B cell (primary cell): Measurements from ENCODE around the gene ERAP2. TPM values are rescaled to one million over a fixed set of nuclear protein-coding genes. Genes with fewer than 3 reads are reported as not detected.
A peak's percentile ranks its signal among the peaks of the same experiment; 100 is the strongest.

Experiments
- ATAC-seq: fragments of 200-7000 bp; cut with Tn5 transposase; one replicate; pipeline ENCODE4 v1.10.0; 2021; ENCODE audit warnings: low read depth, mild to moderate bottlenecking, moderate number of reproducible peaks, moderate library complexity
- CTCF ChIA-PET: fragments of 350-600 bp; sonication (Branson Sonifier 250); formaldehyde crosslinking; loops from one replicate; lab custom pipeline; 2021; ENCODE audit warnings: antibody characterized with exemption, inconsistent platforms; lab: Charles Lee
- POLR2A ChIA-PET: fragments of 350-600 bp; sonication (Branson Sonifier 250); formaldehyde crosslinking; loops from one replicate; lab custom pipeline; 2021; ENCODE audit warnings: antibody characterized with exemption; lab: Charles Lee
- DNase-seq: peaks from one replicate; pipeline ENCODE4 v3.0.0; 2013
- H2AFZ ChIP-seq: 2 replicates; pipeline ENCODE4 v1.6.1; 2012; ENCODE audit warnings: mild to moderate bottlenecking, low read depth, low read length; ENCODE audit not compliant: insufficient read depth, poor library complexity, severe bottlenecking
- H3K27ac ChIP-seq, 2 donors: 1 replicate in 1 of 2; 2 replicates in 1 of 2; pipeline ENCODE4 v1.5.1; 2012 to 2013; ENCODE audit warnings: low read length in 2 of 2, mild to moderate bottlenecking in 2 of 2, moderate library complexity in 1 of 2
- H3K27me3 ChIP-seq, 4 experiments: fragments of 200-600 bp in 1 of 4; sonication (generic) in 1 of 4; replicated peaks in 1 of 4; 1 replicate in 2 of 4; 2 replicates in 2 of 4; pipeline versions ENCODE4 v1.6.1 to v1.7.0; 2013 to 2016; ENCODE audit warnings: low read length in 3 of 4, mild to moderate bottlenecking in 2 of 4, mixed read lengths in 1 of 4, moderate library complexity in 1 of 4; ENCODE audit not compliant: insufficient read depth in 4 of 4, control insufficient read depth in 3 of 4; ENCODE audit errors: control extremely low read depth in 1 of 4
- H3K36me3 ChIP-seq, 2 experiments: replicated peaks in 1 of 2; 1 replicate in 1 of 2; 2 replicates in 1 of 2; pipeline versions ENCODE4 v1.6.1 to v1.7.1; 2013; ENCODE audit warnings: low read length in 1 of 2; ENCODE audit not compliant: insufficient read depth in 2 of 2, control insufficient read depth in 1 of 2; ENCODE audit errors: control extremely low read depth in 1 of 2, extremely low read depth in 1 of 2
- H3K4me1 ChIP-seq, 2 donors: fragments of 200-600 bp in 1 of 2; sonication (generic) in 1 of 2; 1 replicate in 1 of 2; 2 replicates in 1 of 2; pipeline versions ENCODE4 v1.5.1 to v1.6.1; 2013 to 2017; ENCODE audit warnings: low read length in 2 of 2; ENCODE audit not compliant: control insufficient read depth in 2 of 2, insufficient read depth in 2 of 2
- H3K4me2 ChIP-seq: replicated peaks from 2 replicates; pipeline ENCODE3; 2012; ENCODE audit warnings: mild to moderate bottlenecking, low read depth, low read length; ENCODE audit not compliant: poor library complexity, severe bottlenecking
- H3K4me3 ChIP-seq, 5 experiments: fragments of 200-600 bp in 1 of 5; sonication (generic) in 1 of 5; 1 replicate in 3 of 5; 2 replicates in 2 of 5; pipeline versions ENCODE4 v1.5.1 to v1.7.0; 2011 to 2016; ENCODE audit warnings: low read length in 4 of 5, mild to moderate bottlenecking in 4 of 5, low read depth in 2 of 5, control low read depth in 1 of 5, moderate library complexity in 1 of 5; ENCODE audit not compliant: insufficient read depth in 1 of 5; ENCODE audit errors: control extremely low read depth in 1 of 5, extremely low read depth in 1 of 5
- H3K79me2 ChIP-seq: fragments of 200-600 bp; sonication (generic); one replicate; pipeline ENCODE4 v1.6.0; 2016; ENCODE audit warnings: low read length; ENCODE audit not compliant: control insufficient read depth, insufficient read depth
- H3K9ac ChIP-seq: fragments of 200-600 bp; sonication (generic); 2 replicates; pipeline ENCODE4 v1.6.1; 2017; ENCODE audit warnings: mild to moderate bottlenecking, low read length, moderate library complexity
- H3K9me3 ChIP-seq, 3 donors: one replicate each; pipeline versions ENCODE4 v1.6.1 to v1.7.1; 2013; ENCODE audit warnings: low read length in 2 of 3; ENCODE audit not compliant: control insufficient read depth in 2 of 3, insufficient read depth in 1 of 3; ENCODE audit errors: control extremely low read depth in 1 of 3
- H4K20me1 ChIP-seq: 2 replicates; pipeline ENCODE4 v1.6.0; 2012; ENCODE audit warnings: mild to moderate bottlenecking, low read length; ENCODE audit not compliant: insufficient read depth, control insufficient read depth, poor library complexity, severe bottlenecking
- H3K27ac Mint-ChIP-seq: one replicate; pipeline ENCODE4 v1.8.0; 2021; ENCODE audit warnings: mixed read lengths
- H3K27me3 Mint-ChIP-seq: one replicate; pipeline ENCODE4 v1.8.0; 2021; ENCODE audit warnings: mixed read lengths
- H3K4me1 Mint-ChIP-seq: one replicate; pipeline ENCODE4 v1.8.0; 2021; ENCODE audit warnings: mixed read lengths
- H3K4me3 Mint-ChIP-seq: one replicate; pipeline ENCODE4 v1.8.0; 2021; ENCODE audit warnings: mixed read lengths
- H3K9me3 Mint-ChIP-seq: one replicate; pipeline ENCODE4 v1.8.0; 2022; ENCODE audit warnings: mixed read lengths; ENCODE audit not compliant: insufficient read depth
- CTCF ChIP-seq: fragments of 200-600 bp; IDR thresholded peaks from one replicate; pipeline ENCODE4 v1.8.0; 2022; ENCODE audit warnings: antibody characterized with exemption, mild to moderate bottlenecking
- EZH2 ChIP-seq: IDR thresholded peaks from 2 replicates; pipeline ENCODE4 v1.6.1; 2012; ENCODE audit warnings: borderline replicate concordance, low read depth, mild to moderate bottlenecking, moderate library complexity, low read length; ENCODE audit not compliant: insufficient read depth, poor library complexity, severe bottlenecking
- whole genome bisulfite sequencing: methylation state at CpG from one replicate; pipeline ENCODE4 v1.1.5; 2013; ENCODE audit warnings: missing lambda C conversion rate; ENCODE audit not compliant: insufficient coverage; 5-methylcytosine and 5-hydroxymethylcytosine counted together
- intact Hi-C: fragments of 100-400 bp; cut with micrococcal nuclease; formaldehyde crosslinking; loops from one replicate; pipeline ENCODE4 v1.10.0; 2022
- polyA plus RNA-seq: library from polyadenylated mRNA; depleted of rRNA; stranded (reverse); fragments of >200 nt; gene quantifications from 2 replicates; pipeline ENCODE4 v1.2.3, GENCODE V29; 2012
- total RNA-seq, 2 donors: library from RNA; stranded (reverse); fragments of 120-200 nt in 1 of 2; gene quantifications; 1 replicate in 1 of 2; 2 replicates in 1 of 2; pipeline versions ENCODE4 v1.2.3 to v1.2.4, GENCODE V29; 2013 to 2022

ERAP2 gene
- total and polyA plus RNA-seq, 2 donors (not counting 1 experiment from before 2014, with no cell fraction given), result 18.5 to 74.2 TPM

GRCh38 chr5:96927008-96927407 is 50.7 kb downstream of the ERAP2 start:
- Histone ChIP-seq H2AFZ (no peak overlapping the region), H3K79me2 (peaks cover 12% of the 10 kb centered on the region), H3K4me2 (no peak overlapping the region), H3K4me1 (peaks cover 30 to 34% of the 10 kb centered on the region in 2 donors), H3K4me3 (no peak overlapping the region), H4K20me1 (no peaks in the 10 kb centered on the region), H3K27ac (no peak overlapping the region), H3K36me3 (peaks cover 0 to 1% of the 10 kb centered on the region in 2 experiments), H3K9me3 (peaks cover 0 to 4% (median 0%) of the 10 kb centered on the region in 3 donors), H3K27me3 (no peaks in the 10 kb centered on the region), H3K9ac (no peak overlapping the region)
- H3K4me1 Mint-ChIP-seq, result peaks cover 69% of the 10 kb centered on the region
- no peak overlapping the region for H3K4me3 Mint-ChIP-seq
- ChIA-PET POLR2A (interaction anchor here (0.7 kb wide), 1 partner anchor 9 kb away, joined by 3 read pairs; the partner anchor contains the start of gene LNPEP), CTCF (interaction anchor here (1.1 kb wide), 1 partner anchor 58 kb away, joined by 4 read pairs; no protein-coding TSS in a partner anchor)
- intact Hi-C loops, result no loop called here
- DNase-seq, result no peak
- H3K9me3 Mint-ChIP-seq, result no peaks in the 10 kb centered on the region
- ATAC-seq, result no peak
- H3K27me3 Mint-ChIP-seq, result no peaks in the 10 kb centered on the region
- H3K27ac Mint-ChIP-seq, result peak overlapping the region; percentile 26
- TF ChIP-seq CTCF (no peak), EZH2 (no peak)

DNA sequence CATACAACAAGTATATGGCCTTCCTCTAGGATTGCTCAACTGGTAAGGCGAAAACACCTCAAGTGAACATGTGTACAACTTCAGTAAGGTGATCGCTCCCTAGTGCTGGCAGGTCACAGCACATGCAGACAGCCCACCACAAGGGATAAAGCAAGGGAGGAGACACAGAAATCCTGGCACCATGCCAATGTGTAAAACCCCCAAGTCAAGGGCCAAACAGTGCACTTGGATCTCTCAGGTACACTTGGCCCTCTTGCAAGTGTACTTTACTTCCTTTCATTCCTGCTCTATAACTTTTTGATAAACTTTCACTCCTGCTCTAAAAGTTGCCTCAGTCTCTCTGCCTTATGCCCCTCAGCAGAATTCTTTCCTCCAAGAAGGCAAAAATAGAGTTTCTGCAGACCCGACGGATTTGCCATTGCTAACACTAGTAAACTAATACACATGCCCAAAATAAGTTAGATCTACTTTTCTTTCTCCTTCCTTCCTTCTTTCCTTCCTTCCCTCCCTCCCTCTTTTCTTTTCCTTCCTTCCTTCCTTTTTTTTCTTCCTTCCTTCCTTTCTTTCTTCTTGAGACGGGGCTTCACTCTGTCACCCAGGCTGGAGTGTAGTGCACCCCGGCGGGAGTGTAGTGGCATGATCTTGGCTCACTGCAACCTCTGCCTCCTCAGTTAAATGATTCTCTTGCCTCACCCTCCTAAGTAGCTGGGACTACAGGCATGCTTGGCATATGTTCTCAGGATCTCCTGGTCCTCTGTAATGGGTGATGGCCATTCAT is 52.8 kb downstream of the ERAP2 start:
- peaks cover 0 to 4% (median 0%) of the 10 kb centered on the region in 3 donors for H3K9me3 ChIP-seq
- H3K36me3 ChIP-seq, result peaks cover 0 to 1% of the 10 kb centered on the region in 2 experiments
- no peaks in the 10 kb centered on the region for H4K20me1 ChIP-seq
- POLR2A ChIA-PET, result no interaction called here
- no peak for ATAC-seq
- peak overlapping the region; percentile 81 for H3K27ac Mint-ChIP-seq
- intact Hi-C loops, result no loop called here
- WGBS, result 97% methylated on average over 6 of the region's 7 CpGs
- no peaks in the 10 kb centered on the region for H3K9me3 Mint-ChIP-seq
- no peak overlapping the region for H3K4me3 Mint-ChIP-seq
- H3K4me1 ChIP-seq, result peaks cover 42 to 49% of the 10 kb centered on the region in 2 donors
- no peaks in the 10 kb centered on the region for H3K27me3 ChIP-seq
- H3K4me2 ChIP-seq, result no peak overlapping the region
- H3K9ac ChIP-seq, result no peak overlapping the region
- no peak overlapping the region for H2AFZ ChIP-seq
- H3K27me3 Mint-ChIP-seq, result no peaks in the 10 kb centered on the region
- H3K79me2 ChIP-seq, result peaks cover 20% of the 10 kb centered on the region
- peaks cover 76% of the 10 kb centered on the region for H3K4me1 Mint-ChIP-seq
- TF ChIP-seq EZH2, result no peak
- TF ChIP-seq CTCF, result no peak
- CTCF ChIA-PET, result no interaction called here
- H3K4me3 ChIP-seq, result no peak overlapping the region
- H3K27ac ChIP-seq, result peak overlapping the region in 1 of 2 donors; percentile 48
- peak; percentile 29 for DNase-seq
